ENCODE measurements around the gene PIK3IP1.

DNA sequence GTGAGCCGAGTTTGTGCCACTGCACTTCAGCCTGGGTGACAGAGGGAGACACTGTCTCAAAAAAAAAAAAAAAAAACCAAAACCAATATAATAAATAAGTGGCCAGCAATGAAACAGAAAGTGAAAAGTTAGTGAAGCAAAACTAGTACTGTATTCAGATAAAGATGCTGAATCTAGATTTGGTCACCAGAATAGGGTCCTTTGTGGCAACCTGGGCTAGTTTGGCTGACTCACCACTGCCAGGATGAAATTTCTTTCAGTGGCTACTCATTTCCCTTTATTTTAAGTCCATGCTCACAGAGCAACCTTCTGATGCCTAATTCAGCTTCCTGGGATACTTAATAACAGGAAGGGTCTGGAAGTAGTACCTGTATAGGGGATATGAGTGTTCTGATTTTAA is 54.2 kb downstream of the PIK3IP1 start:
- TF ChIP-seq, protein P1, sequence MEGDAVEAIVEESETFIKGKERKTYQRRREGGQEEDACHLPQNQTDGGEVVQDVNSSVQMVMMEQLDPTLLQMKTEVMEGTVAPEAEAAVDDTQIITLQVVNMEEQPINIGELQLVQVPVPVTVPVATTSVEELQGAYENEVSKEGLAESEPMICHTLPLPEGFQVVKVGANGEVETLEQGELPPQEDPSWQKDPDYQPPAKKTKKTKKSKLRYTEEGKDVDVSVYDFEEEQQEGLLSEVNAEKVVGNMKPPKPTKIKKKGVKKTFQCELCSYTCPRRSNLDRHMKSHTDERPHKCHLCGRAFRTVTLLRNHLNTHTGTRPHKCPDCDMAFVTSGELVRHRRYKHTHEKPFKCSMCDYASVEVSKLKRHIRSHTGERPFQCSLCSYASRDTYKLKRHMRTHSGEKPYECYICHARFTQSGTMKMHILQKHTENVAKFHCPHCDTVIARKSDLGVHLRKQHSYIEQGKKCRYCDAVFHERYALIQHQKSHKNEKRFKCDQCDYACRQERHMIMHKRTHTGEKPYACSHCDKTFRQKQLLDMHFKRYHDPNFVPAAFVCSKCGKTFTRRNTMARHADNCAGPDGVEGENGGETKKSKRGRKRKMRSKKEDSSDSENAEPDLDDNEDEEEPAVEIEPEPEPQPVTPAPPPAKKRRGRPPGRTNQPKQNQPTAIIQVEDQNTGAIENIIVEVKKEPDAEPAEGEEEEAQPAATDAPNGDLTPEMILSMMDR (conservative IDR thresholded peaks at IDR 0.05), result no peak
- TF ChIP-seq ZFX (IDR thresholded peaks at IDR 0.05), result no peak
